HepG2 (cell line): ENCODE results near the gene PKD1L1. TPM values are rescaled to one million over a fixed set of nuclear protein-coding genes. Genes with fewer than 3 reads are reported as not detected.

Experiments used
- ATAC-seq: fragments of 200-7000 bp; cut with Tn5 transposase; 3 replicates; pipeline ENCODE4 v1.9.1; 2020; ENCODE audit warnings: mild to moderate bottlenecking, moderate library complexity
- BruUV-seq: library from RNA; stranded (reverse); fragments of 400-500 nt; replicated peaks from 2 replicates; lab custom pipeline; 2021; lab: Mats Ljungman, UMichigan
- CTCF ChIA-PET: fragments of 300-600 bp; formaldehyde crosslinking; extraction: SDS; loops from one replicate; lab custom pipeline; 2021; ENCODE audit warnings: low total read pairs, inconsistent platforms, low intra/inter-chr PET ratio; lab: Yijun Ruan, JAX
- POLR2A ChIA-PET: fragments of 350-600 bp; sonication (Branson Sonifier 250); formaldehyde crosslinking; loops from one replicate; lab custom pipeline; 2020; ENCODE audit warnings: antibody characterized with exemption, inconsistent platforms; lab: Yijun Ruan, JAX
- DNase-seq: peaks from one replicate; pipeline ENCODE4 v3.0.0-alpha.2; 2015; ENCODE audit warnings: low spot score
- FAIRE-seq: peaks from 3 replicates; lab custom pipeline; 2011; peaks lifted over from hg19 to GRCh38; lab: Jason Lieb, UNC
- H2AFZ ChIP-seq: one replicate; pipeline ENCODE4 v1.6.1; 2011; ENCODE audit warnings: low read length, inconsistent platforms
- H3K27ac ChIP-seq: fragments of 300-600 bp; 3 replicates; pipeline ENCODE4 v1.8.0; 2011; ENCODE audit warnings: mixed run types, mild to moderate bottlenecking, mixed read lengths, low read length, inconsistent platforms; ENCODE audit not compliant: insufficient read depth; ENCODE audit errors: extremely low read length
- H3K27me3 ChIP-seq, 2 experiments: fragments of 200-600 bp in 1 of 2; 2 replicates in 1 of 2; 3 replicates in 1 of 2; pipeline versions ENCODE4 v1.6.0 to v1.8.0; 2011; ENCODE audit warnings: low read length in 2 of 2, mild to moderate bottlenecking in 2 of 2, moderate library complexity in 2 of 2, inconsistent platforms in 1 of 2; ENCODE audit not compliant: insufficient read depth in 2 of 2, control insufficient read depth in 1 of 2
- H3K36me3 ChIP-seq, 2 experiments: fragments of 200-600 bp in 1 of 2; replicated peaks in 1 of 2; 2 replicates in 1 of 2; 3 replicates in 1 of 2; pipeline versions ENCODE4 v1.5.1 to v1.8.0; 2011; ENCODE audit warnings: low read length in 2 of 2, inconsistent platforms in 1 of 2; ENCODE audit not compliant: insufficient read depth in 2 of 2, control insufficient read depth in 1 of 2
- H3K4me1 ChIP-seq: 2 replicates; pipeline ENCODE4 v1.5.1; 2012; ENCODE audit warnings: low read length, inconsistent platforms; ENCODE audit not compliant: insufficient read depth
- H3K4me2 ChIP-seq: 2 replicates; pipeline ENCODE4 v1.6.0; 2011; ENCODE audit warnings: low read depth, low read length, inconsistent platforms
- H3K4me3 ChIP-seq, 3 experiments: fragments of 200-600 bp in 1 of 3; sonication (generic), shearing (Covaris generic) in 1 of 3; replicated peaks in 1 of 3; 2 replicates each; pipeline ENCODE4 v1.5.1; 2011 to 2016; ENCODE audit warnings: low read length in 3 of 3, inconsistent platforms in 2 of 3, low read depth in 2 of 3, mild to moderate bottlenecking in 2 of 3, control low read depth in 1 of 3, mixed read lengths in 1 of 3; ENCODE audit not compliant: insufficient read depth in 1 of 3
- H3K79me2 ChIP-seq: one replicate; pipeline ENCODE4 v1.6.1; 2011; ENCODE audit warnings: low read length, inconsistent platforms; ENCODE audit not compliant: insufficient read depth
- H3K9ac ChIP-seq: 2 replicates; pipeline ENCODE4 v1.6.0; 2011; ENCODE audit warnings: mild to moderate bottlenecking, low read depth, low read length, inconsistent platforms; ENCODE audit not compliant: insufficient read depth
- H3K9me3 ChIP-seq: 2 replicates; pipeline ENCODE4 v1.5.1; 2012; ENCODE audit warnings: mild to moderate bottlenecking, low read length
- H4K20me1 ChIP-seq: 2 replicates; pipeline ENCODE4 v1.6.0; 2011; ENCODE audit warnings: inconsistent platforms, mild to moderate bottlenecking, low read length, moderate library complexity; ENCODE audit not compliant: insufficient read depth
- AHDC1 ChIP-seq: sonication (generic); formaldehyde crosslinking; IDR thresholded peaks from 2 replicates; pipeline ENCODE4 v1.5.1; 2020; ENCODE audit warnings: mild to moderate bottlenecking, missing genetic modification reagents, borderline replicate concordance
- JARID2 ChIP-seq: sonication (generic); formaldehyde crosslinking; IDR thresholded peaks from 2 replicates; pipeline ENCODE4 v1.8.1; 2023; ENCODE audit warnings: missing genetic modification reagents, inconsistent platforms; ENCODE audit not compliant: insufficient replicate concordance
- MAFK ChIP-seq, 2 experiments: IDR thresholded peaks in 1 of 2; conservative IDR thresholded peaks in 1 of 2; 2 replicates each; pipeline ENCODE4 v1.6.1; 2011; ENCODE audit warnings: improper control_type of control experiment in 2 of 2, low read length in 2 of 2
- NFIB ChIP-seq: sonication (generic); formaldehyde crosslinking; IDR thresholded peaks from 2 replicates; pipeline ENCODE4 v1.9.0; 2021; ENCODE audit warnings: missing genetic modification reagents, mild to moderate bottlenecking, borderline replicate concordance
- RBAK ChIP-seq: sonication (generic); formaldehyde crosslinking; IDR thresholded peaks from 2 replicates; pipeline ENCODE4 v1.5.1; 2020; ENCODE audit warnings: mild to moderate bottlenecking, missing genetic modification reagents
- SMAD3 ChIP-seq: sonication (generic); formaldehyde crosslinking; IDR thresholded peaks from 2 replicates; pipeline ENCODE4 v1.4.0; 2020; ENCODE audit warnings: missing genetic modification reagents
- ZBTB26 ChIP-seq: IDR thresholded peaks from 2 replicates; pipeline ENCODE4 v1.6.1; 2016; ENCODE audit warnings: missing compliant biosample characterization, missing genetic modification reagents, borderline replicate concordance
- ZNF20 ChIP-seq: sonication (generic); formaldehyde crosslinking; IDR thresholded peaks from 2 replicates; pipeline ENCODE4 v1.4.0; 2020; ENCODE audit warnings: mild to moderate bottlenecking, moderate library complexity, missing genetic modification reagents
- WGBS: methylation state at CpG from one replicate; pipeline ENCODE4 v1.1.6; 2017; ENCODE audit warnings: low lambda C conversion rate; 5-methylcytosine and 5-hydroxymethylcytosine counted together
- in situ Hi-C: cut with HindIII; loops from 2 replicates; pipeline ENCODE4 v1.10.0; 2017; ENCODE audit warnings: low pct_unique_long_range_greater_than_20kb; ENCODE audit not compliant: extremely low pct_ligation_motif_present
- intact Hi-C: fragments of 100-400 bp; cut with micrococcal nuclease; formaldehyde crosslinking; loops from one replicate; pipeline ENCODE4 v1.10.0; 2022; ENCODE audit not compliant: unreplicated experiment
- polyA plus RNA-seq, 8 experiments: library from polyadenylated mRNA; depleted of rRNA in 3 of 8; stranded (reverse) in 7 of 8; unstranded in 1 of 8; fragments of >200 nt; fragmentation: Illumina TruSeq in 4 of 8; extraction: Trizol in 4 of 8; gene quantifications; 2 replicates each; pipeline versions ENCODE4 v1.2.1 to v1.2.3, GENCODE V29; 2011 to 2016; ENCODE audit warnings: low read depth in 4 of 8, missing spikeins in 1 of 8, mixed read lengths in 1 of 8; ENCODE audit not compliant: insufficient read depth in 1 of 8
- total RNA-seq, 5 experiments: library from RNA; depleted of rRNA; stranded (reverse); fragments of >200 nt; fragmentation: Illumina TruSeq; extraction: Trizol; gene quantifications; 2 replicates each; pipeline ENCODE4 v1.2.3, GENCODE V29; 2016; ENCODE audit warnings: low read depth in 1 of 5

The PKD1L1 gene
- total and polyA plus RNA-seq, 2 of the 13 experiments (the other 11 are each of a cell fraction or from before 2014, with no cell fraction given): 0.01 TPM; not detected in 1

- no peaks in the 10 kb centered on the region for H3K36me3 ChIP-seq
- no peak overlapping the region for H2AFZ ChIP-seq
- TF ChIP-seq SMAD3 (CRISPR knock-in tag): no peak
- no peak for TF ChIP-seq JARID2 (CRISPR knock-in tag)
- TF ChIP-seq AHDC1 (CRISPR knock-in tag): no peak
- TF ChIP-seq ZBTB26 (CRISPR knock-in tag): no peak
- TF ChIP-seq ZNF20 (CRISPR knock-in tag): no peak
- TF ChIP-seq MAFK (conservative IDR thresholded peaks at IDR 0.05 in 1 of 2, IDR thresholded peaks at IDR 0.05 in 1 of 2; ENCODE audit: low read length in 2 of 2): no peak
- TF ChIP-seq NFIB: no peak
- TF ChIP-seq RBAK (CRISPR knock-in tag): no peak
- ChIA-PET POLR2A (interaction anchor here (1.6 kb wide), 1 partner anchor 10 kb away, joined by 3 read pairs; no protein-coding TSS in a partner anchor), CTCF (no interaction called here)
- 84% methylated on average over 4 of the region's 6 CpGs for WGBS
- ATAC-seq: no peak
- no peaks in the 10 kb centered on the region for H3K9me3 ChIP-seq
- no peaks in the 10 kb centered on the region for H3K79me2 ChIP-seq
- in situ Hi-C loops (no loop called here), intact Hi-C loops (no loop called here)
- no peak for FAIRE-seq
- DNase-seq: no peak
- H3K27me3 ChIP-seq: no peaks in the 10 kb centered on the region
- no TSS peak for BruUV-seq
- no peak overlapping the region for H3K4me3 ChIP-seq
- no peak overlapping the region for H3K27ac ChIP-seq
- no peaks in the 10 kb centered on the region for H4K20me1 ChIP-seq
- H3K4me2 ChIP-seq: no peak overlapping the region
- peaks cover 56% of the 10 kb centered on the region for H3K4me1 ChIP-seq
- no peak overlapping the region for H3K9ac ChIP-seq
These were observed 146.8 kb downstream of the PKD1L1 start for GRCh38 chr7:47801423-47801822.
